Hematopoietic multipotent progenitor cell treated with erythropoietin and hydrocortisone succinate and interleukin-3 and kit ligand, for 15 days (in vitro differentiated cells): Measurements from ENCODE around the gene MRGPRF.

Experiments used
- DNase-seq: peaks from one replicate; pipeline ENCODE4 v3.0.0-alpha.2; 2015; ENCODE audit warnings: low spot score

The MRGPRF gene, protein sequence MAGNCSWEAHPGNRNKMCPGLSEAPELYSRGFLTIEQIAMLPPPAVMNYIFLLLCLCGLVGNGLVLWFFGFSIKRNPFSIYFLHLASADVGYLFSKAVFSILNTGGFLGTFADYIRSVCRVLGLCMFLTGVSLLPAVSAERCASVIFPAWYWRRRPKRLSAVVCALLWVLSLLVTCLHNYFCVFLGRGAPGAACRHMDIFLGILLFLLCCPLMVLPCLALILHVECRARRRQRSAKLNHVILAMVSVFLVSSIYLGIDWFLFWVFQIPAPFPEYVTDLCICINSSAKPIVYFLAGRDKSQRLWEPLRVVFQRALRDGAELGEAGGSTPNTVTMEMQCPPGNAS

DNA sequence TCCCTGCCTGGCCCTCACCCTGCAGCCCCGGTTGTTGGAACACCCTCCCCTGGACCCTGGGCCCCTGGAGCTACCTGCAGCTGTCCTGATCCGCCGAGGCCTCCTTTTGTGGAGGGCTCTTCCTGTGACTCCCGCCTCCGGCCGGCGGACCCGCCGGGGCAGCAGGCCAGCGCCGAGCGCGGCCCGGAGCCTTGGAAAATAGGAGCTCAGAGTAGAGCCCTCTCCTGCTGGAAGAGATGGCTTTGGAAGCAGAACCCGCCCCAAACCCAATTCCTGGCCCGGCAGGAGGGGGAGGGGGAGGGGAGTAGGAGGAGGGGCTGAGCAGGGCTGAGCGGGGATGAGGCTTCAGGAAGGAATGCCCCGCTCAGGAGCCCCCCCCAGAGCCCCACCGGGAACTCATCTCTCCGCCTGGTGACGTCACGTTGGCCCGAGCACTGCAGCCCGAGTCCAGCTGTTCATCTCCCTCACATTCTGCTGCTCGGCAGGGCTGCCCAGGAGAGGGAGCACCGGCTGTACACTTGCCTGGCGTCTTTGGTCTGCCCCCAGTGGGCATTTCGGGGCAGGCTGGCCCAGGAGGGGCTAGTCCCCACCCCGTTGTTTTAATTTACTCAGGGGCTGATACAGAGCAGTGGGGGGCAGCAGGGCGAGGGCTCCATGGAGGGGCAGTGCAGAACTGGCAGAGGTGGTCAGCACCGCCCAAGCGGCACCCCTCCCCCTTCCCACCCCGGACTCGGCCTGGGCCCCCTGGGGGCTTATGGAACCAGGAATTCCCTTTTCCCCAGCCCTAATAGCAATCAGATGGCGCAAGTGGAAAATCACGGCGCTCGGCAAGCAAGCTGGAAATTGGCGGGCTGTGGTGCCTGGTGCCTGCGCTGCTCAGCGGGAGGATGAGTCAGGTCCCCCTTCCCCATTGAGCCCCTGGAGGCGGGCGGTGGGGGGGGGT is at the start of gene MRGPRF:
Gene MRGPRF (minus strand): TSS at position 238 of the 943 bp plus-strand sequence. CDS start 3,345 bp downstream, outside the sequence.
- DNase-seq: no peak

DNA sequence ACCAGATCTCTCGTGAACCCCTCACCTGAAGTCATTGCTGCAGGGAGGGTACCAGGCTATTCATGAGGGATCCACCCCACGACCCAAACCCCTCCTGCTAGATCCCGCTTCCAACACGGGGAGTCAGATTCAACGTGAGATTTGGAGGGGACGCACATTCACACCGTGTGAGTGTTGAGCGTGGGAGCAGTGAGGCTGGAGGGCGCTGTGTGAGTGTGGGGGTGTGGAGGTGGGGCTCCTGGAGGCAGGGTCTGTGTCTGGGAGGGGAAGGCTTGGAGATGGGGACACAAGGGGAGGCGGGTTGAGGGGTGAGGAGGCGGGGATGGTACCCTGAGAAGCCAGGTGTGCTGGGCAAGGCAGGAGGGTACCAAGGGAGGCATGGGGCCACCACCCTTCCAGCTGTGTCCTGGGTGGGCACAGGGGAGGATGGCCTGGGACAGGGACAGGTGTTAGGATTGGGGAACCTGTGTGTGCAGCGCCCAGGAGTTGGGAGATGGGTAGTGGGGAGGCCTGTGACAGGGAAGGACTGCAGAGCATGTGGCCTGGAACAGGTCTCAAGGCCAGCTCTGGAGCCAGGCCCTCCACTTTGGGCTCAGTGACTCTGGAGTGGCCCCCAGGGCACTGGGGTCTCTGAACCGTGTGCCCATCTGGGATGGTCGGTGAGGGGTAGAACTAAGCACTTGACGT is 49.3 kb upstream of the MRGPRF start:
- no peak for DNase-seq

DNA sequence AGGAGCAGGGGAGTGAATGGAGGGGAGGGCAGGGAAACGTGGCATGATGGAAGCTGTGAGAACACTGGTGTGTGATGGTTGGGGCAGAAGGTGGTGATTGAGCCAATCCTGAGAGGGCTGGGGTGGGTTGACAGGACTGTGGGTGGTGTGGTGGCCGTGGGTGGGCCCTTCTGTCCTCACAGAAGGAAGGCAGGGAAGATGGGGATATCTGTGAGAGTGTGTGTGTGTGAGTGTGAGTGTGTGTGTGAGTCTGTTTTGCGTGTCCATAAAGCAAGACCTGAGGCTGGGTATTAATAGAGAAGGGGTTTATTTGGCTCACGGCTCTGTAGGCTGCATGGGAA is 48.6 kb upstream of the MRGPRF start:
- no peak for DNase-seq

DNA sequence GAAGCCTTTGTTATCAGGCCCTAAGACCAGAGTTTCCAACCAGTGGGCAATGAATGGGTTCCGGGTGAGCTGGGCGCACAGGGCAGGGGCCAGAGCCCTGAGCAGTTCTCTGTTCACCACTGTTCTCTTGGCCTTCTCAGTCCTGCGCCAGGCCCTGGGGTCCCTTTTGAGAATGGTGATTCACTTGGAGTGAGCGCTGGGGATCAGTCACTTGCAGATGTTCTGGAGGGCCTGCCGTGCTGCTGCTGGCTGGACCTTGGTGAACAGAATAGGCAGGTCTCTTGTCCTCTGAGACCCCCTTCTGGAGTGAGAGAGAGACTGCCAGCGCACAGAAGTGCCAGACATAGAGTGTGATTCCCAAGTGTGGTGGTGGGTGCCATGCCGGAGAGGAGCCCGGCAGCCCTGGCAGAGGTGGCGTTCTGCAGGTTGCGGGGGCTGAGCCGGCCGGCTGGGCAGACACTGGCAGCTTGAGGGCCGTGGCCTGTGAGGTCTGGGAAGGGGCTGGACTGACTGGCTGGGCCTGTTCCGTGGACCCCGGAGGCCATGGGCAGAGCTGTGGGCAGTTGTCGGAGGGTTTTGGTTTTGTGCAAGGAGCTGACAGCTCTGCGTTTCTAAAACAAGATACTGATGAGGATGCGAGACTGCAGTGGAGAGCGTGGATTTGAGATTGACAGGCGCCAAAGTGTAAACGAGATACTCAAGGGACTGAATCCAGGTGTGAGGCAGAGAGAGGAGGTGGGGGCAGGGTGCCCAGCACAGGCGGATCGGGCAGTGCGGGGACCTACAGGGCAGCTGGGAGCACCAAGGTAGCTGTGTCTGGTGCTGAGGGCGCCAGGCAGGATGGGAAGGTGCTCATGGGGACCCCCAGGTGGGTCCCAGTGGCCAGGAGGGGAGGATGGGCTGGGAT is 48.0 kb upstream of the MRGPRF start:
- no peak for DNase-seq

DNA sequence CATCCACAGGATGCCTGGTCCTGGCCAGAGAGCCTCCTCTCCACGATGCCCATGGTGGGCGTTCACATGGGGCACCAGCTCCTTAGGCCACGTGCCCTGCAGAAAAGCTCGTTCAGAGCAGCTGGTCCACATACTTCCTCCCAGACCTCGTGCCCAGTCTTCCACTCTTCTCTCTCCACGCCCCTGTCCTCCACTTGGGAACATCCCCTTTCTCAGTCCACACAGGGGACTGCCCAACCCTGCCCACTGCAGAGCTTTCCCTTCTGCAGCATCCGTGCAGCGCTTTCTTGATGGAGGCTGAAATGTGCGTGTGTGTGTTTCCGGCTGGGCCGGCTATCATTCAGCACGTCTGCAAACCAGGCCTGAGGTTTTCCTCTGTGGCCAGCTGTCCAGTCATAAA is 46.9 kb upstream of the MRGPRF start:
- DNase-seq: no peak

DNA sequence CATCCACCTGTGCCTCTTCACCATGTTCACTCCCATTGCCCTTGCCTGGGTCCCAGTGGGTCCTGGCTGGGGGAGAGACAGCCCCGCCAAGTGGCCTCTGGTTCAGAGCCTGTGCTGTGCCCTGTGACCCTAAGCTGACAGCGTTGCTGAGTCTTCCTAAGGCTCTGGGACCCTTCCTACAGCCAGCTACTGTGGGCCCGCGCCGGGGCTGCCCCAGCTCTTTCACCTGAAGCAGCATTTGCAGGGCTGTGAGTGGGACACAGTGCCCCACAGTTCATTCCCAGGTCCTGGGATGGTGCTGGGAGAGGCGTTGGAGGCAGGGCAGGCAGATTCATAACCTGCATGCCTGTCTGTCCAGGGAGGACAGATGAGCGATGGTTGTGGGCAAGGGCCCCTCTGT is 46.4 kb upstream of the MRGPRF start:
- DNase-seq: no peak

DNA sequence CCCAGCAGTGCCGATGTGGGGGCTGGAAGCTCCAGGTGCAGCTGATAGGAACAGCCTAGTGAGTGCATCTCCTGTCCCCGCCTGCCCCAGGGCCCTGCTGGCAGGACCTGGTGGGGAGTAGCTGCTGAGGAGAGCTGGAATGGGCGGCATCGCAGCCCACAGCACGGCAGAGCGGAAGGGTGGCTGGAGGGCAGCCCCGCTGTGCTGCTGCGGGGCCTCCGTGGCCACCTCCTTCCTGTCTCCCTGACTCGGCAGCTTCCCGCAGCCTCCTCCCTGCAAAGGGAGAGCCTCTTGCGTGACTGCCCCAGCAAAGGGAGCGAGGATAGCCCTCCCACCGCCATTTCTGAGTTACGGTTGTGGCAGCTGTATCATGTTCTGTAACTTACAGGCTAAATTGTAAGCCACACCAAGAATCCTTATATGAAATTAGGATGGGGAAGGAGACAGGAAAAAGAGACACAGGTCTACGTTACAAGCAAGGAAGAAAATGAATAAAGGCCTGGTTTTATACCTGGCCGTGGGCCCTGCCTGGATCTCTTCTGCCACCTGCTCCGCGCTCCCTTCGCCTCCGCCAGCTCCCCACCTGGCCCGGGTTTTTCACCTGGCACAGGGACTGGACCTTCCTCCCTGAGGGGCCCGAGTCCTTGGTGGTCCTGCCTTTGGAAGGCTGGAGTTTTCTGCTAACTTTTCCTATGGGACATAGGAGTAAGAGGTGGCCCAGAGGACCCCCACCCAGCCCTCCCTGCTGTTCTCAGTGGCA is 45.6 kb upstream of the MRGPRF start:
- no peak for DNase-seq

DNA sequence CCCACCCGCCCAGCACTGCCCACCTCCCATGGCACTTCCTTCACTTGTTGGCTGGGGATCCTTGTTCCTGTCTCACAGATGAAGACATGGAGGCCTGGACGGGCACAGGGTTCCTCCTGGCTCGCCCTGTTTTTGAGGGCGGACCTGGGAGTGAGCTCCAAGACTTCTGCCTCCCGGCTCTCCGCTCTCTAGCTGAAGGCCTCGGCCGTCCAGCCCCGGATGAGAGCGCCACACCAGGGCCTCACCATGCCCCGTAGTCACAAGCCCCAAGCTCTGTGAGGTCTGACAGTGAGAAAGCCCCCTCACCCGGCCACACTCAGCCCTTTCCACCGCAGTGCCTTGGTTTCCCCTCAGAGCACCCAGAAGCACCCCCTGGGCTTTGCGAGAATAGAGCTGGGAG is 44.8 kb upstream of the MRGPRF start:
- DNase-seq: no peak

DNA sequence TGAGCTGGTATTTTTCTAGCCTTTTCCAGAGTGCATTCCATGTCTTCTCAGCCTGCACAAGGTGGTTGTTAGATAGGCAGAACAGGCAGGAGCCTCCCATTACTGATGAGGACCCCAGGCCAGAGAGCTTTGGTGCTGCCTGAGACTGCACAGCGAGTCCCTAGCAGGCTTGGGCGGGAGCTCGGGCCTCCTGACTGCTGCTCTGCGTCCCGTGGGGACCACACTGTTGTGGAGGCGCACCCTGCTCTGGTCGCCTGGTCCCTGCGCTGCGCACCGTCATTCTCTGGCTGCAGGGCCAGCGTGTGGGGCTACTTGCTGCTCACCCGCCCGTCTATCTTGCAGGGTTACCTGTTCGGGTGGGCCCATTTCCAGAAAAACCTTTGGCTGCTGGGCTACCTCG is 44.2 kb upstream of the MRGPRF start:
- no peak for DNase-seq

DNA sequence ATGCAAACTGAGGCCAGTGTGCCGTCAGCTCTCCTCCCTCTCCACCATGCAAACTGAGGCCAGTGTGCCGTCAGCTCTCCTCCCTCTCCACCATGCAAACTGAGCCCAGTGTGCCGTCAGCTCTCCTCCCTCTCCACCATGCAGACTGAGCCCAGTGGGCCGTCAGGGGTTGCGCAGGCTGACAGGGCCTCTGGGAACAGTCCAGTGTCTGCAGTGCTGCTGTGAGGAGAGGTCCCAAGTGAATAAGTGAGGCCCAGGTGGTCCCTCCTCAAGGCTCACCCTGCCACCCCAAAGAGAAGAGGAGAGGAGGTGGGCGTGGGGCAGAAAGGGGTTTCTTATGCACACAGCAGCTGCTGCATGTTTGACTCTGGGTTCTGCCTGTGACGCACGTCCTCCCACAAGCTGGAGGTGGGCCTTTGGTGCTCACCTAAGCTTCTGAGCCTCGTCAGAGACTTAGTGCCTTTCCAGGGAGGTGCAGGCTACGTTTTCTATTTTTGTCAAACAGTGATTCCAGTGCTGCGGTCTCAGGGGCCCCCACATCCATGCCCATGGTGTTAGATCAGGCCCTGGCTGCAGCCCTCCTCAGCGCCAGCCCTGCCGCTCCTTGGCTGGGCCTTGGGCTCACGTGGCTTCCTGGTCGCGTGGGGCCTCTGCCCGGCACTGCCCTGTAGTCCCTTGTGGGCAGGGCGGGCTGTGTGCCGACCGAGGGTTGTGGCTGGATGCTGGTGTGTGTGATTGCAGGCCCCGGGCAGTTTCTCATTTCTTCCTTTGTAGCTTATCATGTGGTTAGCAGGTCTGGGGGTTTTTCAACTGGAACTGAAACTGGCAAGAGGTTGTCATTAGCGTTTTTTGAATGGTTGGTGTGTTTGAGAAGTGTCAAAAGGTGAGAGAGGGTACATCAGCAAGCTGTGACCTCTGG is 42.8 kb upstream of the MRGPRF start:
- DNase-seq: no peak

DNA sequence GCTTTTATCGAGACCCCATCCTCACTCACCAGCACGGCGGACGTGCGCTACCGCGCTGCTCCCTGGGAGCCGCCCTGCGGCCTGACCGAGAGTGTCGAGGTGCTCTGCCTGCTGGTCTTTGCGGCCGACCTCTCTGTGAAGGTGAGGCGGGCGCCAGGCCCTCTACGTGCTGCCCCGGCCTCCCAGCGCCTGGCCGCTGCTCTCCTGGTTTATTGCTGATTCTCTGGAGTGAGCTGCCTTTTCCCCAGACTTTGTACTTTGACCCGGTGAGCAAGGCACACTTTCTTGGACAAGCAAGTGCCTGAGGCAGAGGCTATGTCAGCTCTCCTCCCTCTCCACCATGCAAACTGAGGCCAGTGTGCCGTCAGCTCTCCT is 42.2 kb upstream of the MRGPRF start:
- DNase-seq: no peak

DNA sequence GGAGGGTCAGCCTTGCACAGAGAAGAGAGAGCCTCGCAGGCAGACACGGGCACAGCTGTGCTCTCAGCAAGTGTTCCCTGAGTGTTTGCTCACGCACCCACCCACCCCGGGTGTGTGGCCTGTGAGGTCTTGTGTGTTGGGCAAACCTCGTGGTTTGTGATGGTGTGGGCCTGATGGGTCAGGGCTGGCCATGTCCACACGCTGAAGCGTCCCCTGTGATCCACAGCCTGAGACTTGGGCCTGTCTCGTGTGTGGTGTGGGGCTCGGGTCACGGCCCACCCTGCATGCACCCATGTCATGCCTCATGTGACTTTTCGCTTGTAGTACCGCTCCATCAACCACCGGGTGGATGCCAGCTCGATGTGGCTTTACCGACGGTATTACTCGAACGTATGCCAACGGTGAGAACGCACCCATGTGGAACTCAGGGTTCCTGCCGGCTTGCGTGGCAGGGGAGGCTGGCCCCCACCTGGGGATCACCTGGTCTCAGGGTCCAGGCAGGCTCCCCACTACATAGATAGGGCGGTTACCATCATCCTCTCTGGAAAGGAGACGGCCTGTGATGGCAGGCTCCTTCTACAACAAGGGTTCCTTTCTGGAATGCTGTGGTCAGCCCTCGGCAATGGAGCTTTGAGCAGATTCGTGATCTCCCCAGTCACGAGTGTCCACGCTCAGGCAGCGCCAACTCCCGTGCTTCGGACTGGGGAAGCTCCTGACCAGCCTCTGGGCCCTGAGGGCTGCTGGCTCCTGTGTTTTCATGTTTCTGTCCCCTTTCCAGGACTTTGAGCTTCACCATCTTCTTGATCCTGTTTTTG is 41.6 kb upstream of the MRGPRF start:
- DNase-seq: no peak

DNA sequence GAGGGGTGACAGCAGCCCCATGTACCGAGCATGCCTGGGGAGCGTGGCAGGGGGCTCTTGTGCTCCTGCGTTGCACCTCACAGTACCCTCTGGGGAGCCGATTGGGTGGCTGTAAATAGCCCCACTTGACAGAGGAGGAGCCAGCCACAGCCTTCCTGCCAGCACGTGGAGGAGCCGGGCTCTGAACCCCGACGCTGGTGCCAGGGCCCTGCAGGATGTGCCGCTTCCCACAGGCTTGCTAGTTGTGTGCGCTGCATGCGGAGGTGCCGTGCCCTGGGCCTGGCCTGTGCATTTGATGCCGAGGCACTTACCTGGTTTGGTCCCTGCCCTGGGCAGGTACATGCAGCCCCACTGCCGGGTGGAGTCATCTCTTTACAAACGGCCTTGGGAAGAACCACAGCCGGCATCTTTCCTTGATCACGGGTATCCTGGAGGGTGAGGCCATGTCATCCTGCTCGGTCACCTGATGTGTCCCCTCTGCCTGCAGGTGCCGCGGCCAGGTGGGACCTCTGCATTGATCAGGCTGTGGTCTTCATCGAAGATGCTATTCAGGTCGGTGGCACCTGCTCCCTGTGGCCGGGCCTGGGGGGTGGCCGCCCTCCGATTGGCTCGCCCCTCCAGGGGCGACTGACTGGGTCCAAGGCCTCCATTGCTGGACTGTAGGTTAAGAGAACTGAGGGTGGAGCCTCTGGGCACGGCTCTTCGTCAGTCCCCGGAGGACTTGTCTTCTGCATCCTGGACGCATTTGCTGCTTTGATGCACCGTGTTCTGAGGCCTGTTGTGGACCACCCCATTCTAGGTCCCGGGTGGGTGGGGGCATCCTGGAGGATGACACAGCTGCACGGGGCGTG is 40.7 kb upstream of the MRGPRF start:
- no peak for DNase-seq

DNA sequence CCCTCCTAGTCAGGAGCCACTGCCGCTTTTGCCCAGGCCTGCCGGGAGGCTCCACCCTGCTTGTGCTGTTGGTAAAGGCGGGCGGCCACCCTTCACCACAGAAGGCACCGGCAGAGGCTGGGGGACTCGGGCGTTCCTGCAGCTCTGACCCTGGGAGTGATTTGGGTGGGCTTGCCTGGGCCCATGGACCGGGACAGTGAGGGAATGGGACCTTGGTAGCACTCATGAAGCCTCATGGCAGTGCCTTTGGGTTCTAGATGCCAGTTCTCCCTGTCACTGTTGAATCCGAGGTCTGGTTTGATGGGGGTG is 40.1 kb upstream of the MRGPRF start:
- DNase-seq: no peak

DNA sequence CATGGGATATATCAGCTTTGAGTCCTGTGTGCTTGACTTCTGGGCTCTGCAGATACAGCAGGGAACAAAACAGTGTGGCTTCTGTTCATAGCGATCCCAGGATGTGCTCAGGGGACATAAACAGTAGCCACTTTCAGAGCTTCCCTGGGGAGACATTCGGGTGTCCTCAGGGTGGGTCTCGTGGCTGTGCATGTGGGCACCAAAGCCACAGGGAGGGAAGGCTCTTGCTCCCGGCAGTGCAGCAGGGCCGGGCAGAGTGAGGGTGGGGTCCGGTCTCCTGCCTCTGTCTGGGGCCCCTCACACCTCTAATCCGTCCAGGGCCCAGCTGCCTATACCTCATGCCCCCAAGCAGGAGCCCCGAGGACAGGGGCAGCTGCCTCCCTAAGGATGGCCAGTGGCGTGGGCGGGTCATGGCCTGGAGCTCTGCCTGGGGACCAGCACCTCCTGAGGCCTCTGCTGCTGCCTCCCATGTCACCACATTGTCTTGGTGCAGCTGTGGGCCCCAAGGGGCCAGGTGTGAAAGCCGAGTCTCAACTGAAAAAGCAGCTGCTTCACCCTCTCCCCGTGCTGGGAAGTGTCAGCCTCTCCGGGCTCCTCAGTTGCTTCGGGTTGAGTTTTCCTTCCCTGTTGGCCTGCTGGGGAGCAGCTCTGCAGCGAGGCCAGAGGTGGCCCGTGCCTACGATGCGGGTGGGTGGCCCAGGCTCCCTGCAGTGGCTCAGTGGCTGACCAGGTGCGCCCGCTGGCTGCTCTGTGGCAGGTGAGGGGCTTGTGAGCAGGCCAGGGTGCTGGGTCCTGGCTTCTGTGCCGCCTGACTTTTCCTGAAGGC is 39.5 kb upstream of the MRGPRF start:
- no peak for DNase-seq

DNA sequence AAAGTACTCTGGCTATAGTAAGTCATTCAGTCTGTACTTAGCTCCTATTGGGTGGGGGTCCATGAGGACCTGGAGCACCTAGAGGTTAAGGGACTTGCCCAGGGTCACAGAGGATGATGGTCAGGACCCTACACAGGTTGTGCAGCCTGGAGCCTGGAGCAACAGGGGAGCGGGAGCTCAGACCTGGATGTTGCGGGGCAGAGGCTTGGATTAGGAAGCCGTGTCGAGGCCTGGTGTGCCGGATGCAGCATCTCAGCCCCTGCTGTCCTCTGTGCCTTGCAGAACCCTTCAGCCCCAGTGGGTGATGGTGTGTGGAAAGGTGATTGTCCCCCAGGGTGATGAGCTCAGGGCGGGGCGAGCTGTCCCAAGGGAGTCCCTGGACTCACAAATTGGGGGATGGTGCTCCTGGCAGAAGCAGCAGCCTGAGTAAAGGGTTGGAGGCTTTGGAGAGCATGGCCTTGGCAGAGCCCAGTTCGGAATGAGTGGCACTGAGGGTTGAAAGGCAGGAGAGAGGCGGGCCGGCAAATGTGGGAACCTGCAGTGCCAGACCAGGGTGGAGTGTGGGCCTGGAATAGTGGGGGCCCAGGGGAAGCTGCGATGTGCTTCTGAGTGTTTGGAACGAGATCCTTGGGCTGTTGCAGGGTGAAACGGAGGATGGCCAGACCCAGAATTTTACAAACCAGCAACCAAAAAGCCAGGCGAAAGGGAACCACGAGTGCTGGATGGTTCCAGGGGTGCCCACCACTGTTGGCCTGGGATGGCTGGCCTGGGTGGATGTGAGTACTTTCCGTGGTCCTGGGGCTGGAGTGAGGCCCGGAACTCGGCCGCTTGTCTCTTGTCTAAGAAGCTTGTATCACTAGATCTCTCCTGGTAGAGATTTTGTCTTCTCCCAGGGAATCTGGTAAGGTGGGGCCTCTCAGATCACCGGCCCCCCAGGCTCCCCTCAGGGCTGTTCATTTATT is 38.6 kb upstream of the MRGPRF start:
- no peak for DNase-seq
